Ureter (tissue), 1 donor: ENCODE measurements around the gene R3HDM4. TPM values are rescaled to one million over a fixed set of nuclear protein-coding genes. Genes with fewer than 3 reads are reported as not detected.
A peak's percentile ranks its signal among the peaks of the same experiment; 100 is the strongest.
"Not testable (repeated sequence)": the region's sequence is repeated elsewhere in the genome, so short reads cannot be mapped to it uniquely, and the experiment has no call there.

Source experiments
- DNase-seq: peaks from one replicate; pipeline ENCODE4 v3.0.0-alpha.2; 2020; ENCODE audit warnings: low spot score
- total RNA-seq: library from RNA; stranded (reverse); gene quantifications from one replicate; pipeline ENCODE4 v1.2.4, GENCODE V29; 2023
- donor health status: DM: yes; HTN: yes; CAD: no.

Gene R3HDM4
- total RNA-seq, 1 donor from 2014 or later = 69.5 TPM

GRCh38 chr19:858284-858683, 54.7 kb downstream of the R3HDM4 start:
- DNase-seq = no peak

GRCh38 chr19:855566-856120, 57.4 kb downstream of the R3HDM4 start:
- DNase-seq = no peak

- DNase-seq = no peak
These were observed 57.9 kb downstream of the R3HDM4 start for GRCh38 chr19:855142-855541.

GRCh38 chr19:854549-854948, 58.5 kb downstream of the R3HDM4 start:
- no peak for DNase-seq

- DNase-seq = not testable (repeated sequence)
These were observed 59.3 kb downstream of the R3HDM4 start for GRCh38 chr19:853614-854220.

GRCh38 chr19:853014-853585, 59.9 kb downstream of the R3HDM4 start:
- DNase-seq = no peak

- DNase-seq = no peak
These were observed 60.6 kb downstream of the R3HDM4 start, which contains the start of gene ELANE for GRCh38 chr19:852136-853013. Gene ELANE (plus strand): TSS chr19:852303. CDS start chr19:852329, 26 bp downstream.

GRCh38 chr19:850979-851335, 62.1 kb downstream of the R3HDM4 start:
- DNase-seq = no peak

GRCh38 chr19:850221-850978, 62.6 kb downstream of the R3HDM4 start:
- DNase-seq = peak; percentile 91

- not testable (repeated sequence) for DNase-seq
These were observed 63.8 kb downstream of the R3HDM4 start for GRCh38 chr19:849195-849594.

GRCh38 chr19:848386-848921, 64.6 kb downstream of the R3HDM4 start:
- no peak for DNase-seq

Other genes starting within 250 kb of the R3HDM4 start
- gene FSTL3, start 236.8 kb downstream of the R3HDM4 start, total RNA-seq = 29.8 TPM
- not detected for gene PRSS57, start 217.8 kb downstream of the R3HDM4 start, total RNA-seq
- 26.0 TPM for gene PALM, start 204.3 kb downstream of the R3HDM4 start, total RNA-seq
- gene MISP, start 162.1 kb downstream of the R3HDM4 start, total RNA-seq = 2.4 TPM
- gene PTBP1, start 115.8 kb downstream of the R3HDM4 start, total RNA-seq = 374 TPM
- gene PLPPR3, start 91.3 kb downstream of the R3HDM4 start, total RNA-seq = not detected
- not detected for gene AZU1, start 85.4 kb downstream of the R3HDM4 start, total RNA-seq
- not detected for gene PRTN3, start 72.2 kb downstream of the R3HDM4 start, total RNA-seq
- gene ELANE, start 60.9 kb downstream of the R3HDM4 start, total RNA-seq = 0.81 TPM
- gene CFD, start 53.6 kb downstream of the R3HDM4 start, total RNA-seq = 139 TPM
- gene MED16, start 20.0 kb downstream of the R3HDM4 start, total RNA-seq = 63.7 TPM
- not detected for gene RNU6-9, start 19.7 kb downstream of the R3HDM4 start, total RNA-seq
- gene KISS1R, start 4.1 kb upstream of the R3HDM4 start, total RNA-seq = not detected
- gene ARID3A, start 12.8 kb upstream of the R3HDM4 start, total RNA-seq = 8.4 TPM
- gene WDR18, start 71.1 kb upstream of the R3HDM4 start, total RNA-seq = 36.6 TPM
- gene GRIN3B, start 87.2 kb upstream of the R3HDM4 start, total RNA-seq = not detected
- gene TMEM259, start 107.9 kb upstream of the R3HDM4 start, total RNA-seq = 210 TPM
- gene RNU6-2, start 108.3 kb upstream of the R3HDM4 start, total RNA-seq = not detected
- gene CNN2, start 113.4 kb upstream of the R3HDM4 start, total RNA-seq = 223 TPM
- 21.4 TPM for gene ABCA7, start 126.9 kb upstream of the R3HDM4 start, total RNA-seq
- gene ARHGAP45, start 153.9 kb upstream of the R3HDM4 start, total RNA-seq = 20.7 TPM
- 138 TPM for gene POLR2E, start 182.2 kb upstream of the R3HDM4 start, total RNA-seq
- gene GPX4, start 190.8 kb upstream of the R3HDM4 start, total RNA-seq = 213 TPM